ENCODE data around the gene SCYGR8. TPM values are rescaled to one million over a fixed set of nuclear protein-coding genes. Genes with fewer than 3 reads are reported as not detected.

Gene SCYGR8
- total RNA-seq, 2 experiments from 2014 or later: not detected

GRCh38 chr2:227766373-227766883 lies 20.7 kb downstream of the SCYGR8 start:
- no peaks in the 10 kb centered on the region for H3K9me3 Mint-ChIP-seq (ENCODE audit: insufficient read depth)
- ATAC-seq: peak; percentile 85
- no peaks in the 10 kb centered on the region for H3K27me3 Mint-ChIP-seq (ENCODE audit: low read depth)
- H3K36me3 Mint-ChIP-seq (ENCODE audit: low read depth): no peaks in the 10 kb centered on the region
- no peak overlapping the region for H3K27ac Mint-ChIP-seq
- peak; percentile 64 for DNase-seq
- ChIA-PET CTCF (interaction anchor here (0.6 to 3.8 kb wide), 36 partner anchors 10 to 1774 kb away, joined by 3 to 46 read pairs (median 3); no protein-coding TSS in a partner anchor), POLR2A (no interaction called here)
- H3K4me3 Mint-ChIP-seq: no peak overlapping the region
- no peaks in the 10 kb centered on the region for H3K4me1 Mint-ChIP-seq (ENCODE audit: low read depth)

- Mint-ChIP-seq H3K36me3 (ENCODE audit: low read depth) (no peaks in the 10 kb centered on the region), H3K4me1 (ENCODE audit: low read depth) (no peaks in the 10 kb centered on the region), H3K27ac (no peak overlapping the region), H3K9me3 (ENCODE audit: insufficient read depth) (no peaks in the 10 kb centered on the region), H3K27me3 (ENCODE audit: low read depth) (no peaks in the 10 kb centered on the region), H3K4me3 (no peak overlapping the region)
- ChIA-PET CTCF (interaction anchor here (1.1 to 3.8 kb wide), 2 partner anchors 109 to 110 kb away, joined by 3 to 46 read pairs; no protein-coding TSS in a partner anchor), POLR2A (no interaction called here)
- no peak for DNase-seq
- ATAC-seq: no peak
Measured at GRCh38 chr2:227767830-227768229, 22.1 kb downstream of the SCYGR8 start.

- H3K4me3 Mint-ChIP-seq: no peak overlapping the region
- no peak overlapping the region for H3K27ac Mint-ChIP-seq
- CTCF ChIA-PET: no interaction called here
- no peaks in the 10 kb centered on the region for H3K27me3 Mint-ChIP-seq (ENCODE audit: low read depth)
- H3K36me3 Mint-ChIP-seq (ENCODE audit: low read depth): no peaks in the 10 kb centered on the region
- H3K4me1 Mint-ChIP-seq (ENCODE audit: low read depth): no peaks in the 10 kb centered on the region
- no peak for DNase-seq
- POLR2A ChIA-PET: no interaction called here
- H3K9me3 Mint-ChIP-seq (ENCODE audit: insufficient read depth): no peaks in the 10 kb centered on the region
- no peak for ATAC-seq
Measured at GRCh38 chr2:227772197-227772661, 26.5 kb downstream of the SCYGR8 start.

- Mint-ChIP-seq H3K36me3 (ENCODE audit: low read depth) (no peaks in the 10 kb centered on the region), H3K9me3 (ENCODE audit: insufficient read depth) (no peaks in the 10 kb centered on the region), H3K4me1 (ENCODE audit: low read depth) (no peaks in the 10 kb centered on the region), H3K27me3 (ENCODE audit: low read depth) (no peaks in the 10 kb centered on the region), H3K4me3 (no peak overlapping the region), H3K27ac (no peak overlapping the region)
- ATAC-seq (no peak), DNase-seq (no peak)
- ChIA-PET POLR2A (no interaction called here), CTCF (no interaction called here)
Measured at GRCh38 chr2:227772932-227773331, 27.2 kb downstream of the SCYGR8 start.

GRCh38 chr2:227774011-227774624 lies 28.4 kb downstream of the SCYGR8 start:
- Mint-ChIP-seq H3K27ac (no peak overlapping the region), H3K4me1 (ENCODE audit: low read depth) (no peaks in the 10 kb centered on the region), H3K36me3 (ENCODE audit: low read depth) (no peaks in the 10 kb centered on the region), H3K9me3 (ENCODE audit: insufficient read depth) (no peaks in the 10 kb centered on the region), H3K27me3 (ENCODE audit: low read depth) (no peaks in the 10 kb centered on the region), H3K4me3 (no peak overlapping the region)
- ChIA-PET CTCF (interaction anchor here (0.6 to 1.5 kb wide), 2 partner anchors 87 to 89 kb away, joined by 3 to 6 read pairs; no protein-coding TSS in a partner anchor), POLR2A (no interaction called here)
- no peak for ATAC-seq
- DNase-seq: no peak

GRCh38 chr2:227774895-227775842 lies 29.5 kb downstream of the SCYGR8 start:
- peaks cover 2% of the 10 kb centered on the region for H3K27me3 Mint-ChIP-seq (ENCODE audit: low read depth)
- no peaks in the 10 kb centered on the region for H3K9me3 Mint-ChIP-seq (ENCODE audit: insufficient read depth)
- ATAC-seq: no peak
- H3K36me3 Mint-ChIP-seq (ENCODE audit: low read depth): no peaks in the 10 kb centered on the region
- CTCF ChIA-PET: interaction anchor here (0.6 to 1.5 kb wide), 2 partner anchors 85 to 87 kb away, joined by 3 to 6 read pairs; no protein-coding TSS in a partner anchor
- no peak overlapping the region for H3K4me3 Mint-ChIP-seq
- DNase-seq: no peak
- no peak overlapping the region for H3K27ac Mint-ChIP-seq
- no peaks in the 10 kb centered on the region for H3K4me1 Mint-ChIP-seq (ENCODE audit: low read depth)
- POLR2A ChIA-PET: no interaction called here

- Mint-ChIP-seq H3K27ac (no peak overlapping the region), H3K4me1 (ENCODE audit: low read depth) (peaks cover 12% of the 10 kb centered on the region), H3K4me3 (no peak overlapping the region), H3K9me3 (ENCODE audit: insufficient read depth) (no peaks in the 10 kb centered on the region), H3K36me3 (ENCODE audit: low read depth) (no peaks in the 10 kb centered on the region), H3K27me3 (ENCODE audit: low read depth) (peaks cover 8% of the 10 kb centered on the region)
- ATAC-seq: no peak
- DNase-seq: no peak
- POLR2A ChIA-PET: no interaction called here
- CTCF ChIA-PET: no interaction called here
Measured at GRCh38 chr2:227780981-227781615, 35.4 kb downstream of the SCYGR8 start.

GRCh38 chr2:227781841-227782240 lies 36.1 kb downstream of the SCYGR8 start:
- H3K36me3 Mint-ChIP-seq (ENCODE audit: low read depth): no peaks in the 10 kb centered on the region
- no peak overlapping the region for H3K4me3 Mint-ChIP-seq
- POLR2A ChIA-PET: no interaction called here
- peaks cover 9% of the 10 kb centered on the region for H3K27me3 Mint-ChIP-seq (ENCODE audit: low read depth)
- DNase-seq (no peak), ATAC-seq (no peak)
- H3K4me1 Mint-ChIP-seq (ENCODE audit: low read depth): peaks cover 12% of the 10 kb centered on the region
- CTCF ChIA-PET: no interaction called here
- no peaks in the 10 kb centered on the region for H3K9me3 Mint-ChIP-seq (ENCODE audit: insufficient read depth)
- H3K27ac Mint-ChIP-seq: no peak overlapping the region

- ChIA-PET CTCF (interaction anchor here (0.8 to 2.4 kb wide), 2 partner anchors 17 to 79 kb away, joined by 4 to 9 read pairs; no protein-coding TSS in a partner anchor), POLR2A (no interaction called here)
- ATAC-seq: no peak
- Mint-ChIP-seq H3K4me3 (peak overlapping the region; percentile 68), H3K4me1 (ENCODE audit: low read depth) (peaks cover 12% of the 10 kb centered on the region), H3K27me3 (ENCODE audit: low read depth) (peaks cover 9% of the 10 kb centered on the region), H3K36me3 (ENCODE audit: low read depth) (no peaks in the 10 kb centered on the region), H3K27ac (no peak overlapping the region), H3K9me3 (ENCODE audit: insufficient read depth) (no peaks in the 10 kb centered on the region)
- no peak for DNase-seq
Measured at GRCh38 chr2:227782804-227783203, 37.1 kb downstream of the SCYGR8 start.

GRCh38 chr2:227783404-227784138 lies 37.9 kb downstream of the SCYGR8 start:
- H3K4me1 Mint-ChIP-seq (ENCODE audit: low read depth): peaks cover 12% of the 10 kb centered on the region

GRCh38 chr2:227785293-227785692 lies 39.6 kb downstream of the SCYGR8 start:
- peaks cover 12% of the 10 kb centered on the region for H3K4me1 Mint-ChIP-seq (ENCODE audit: low read depth)
- no peaks in the 10 kb centered on the region for H3K9me3 Mint-ChIP-seq (ENCODE audit: insufficient read depth)
- no peak for ATAC-seq
- H3K36me3 Mint-ChIP-seq (ENCODE audit: low read depth): no peaks in the 10 kb centered on the region
- no peak overlapping the region for H3K27ac Mint-ChIP-seq
- H3K4me3 Mint-ChIP-seq: no peak overlapping the region
- ChIA-PET CTCF (no interaction called here), POLR2A (no interaction called here)
- DNase-seq: no peak
- peaks cover 10% of the 10 kb centered on the region for H3K27me3 Mint-ChIP-seq (ENCODE audit: low read depth)

More at GRCh38 chr2:227783404-227784138, 37.9 kb downstream of the SCYGR8 start:
- ChIA-PET CTCF (interaction anchor here (0.8 to 2.4 kb wide), 2 partner anchors 18 to 79 kb away, joined by 4 to 9 read pairs; no protein-coding TSS in a partner anchor), POLR2A (interaction anchor here (0.9 kb wide), 1 partner anchor 22 kb away, joined by 3 read pairs; no protein-coding TSS in a partner anchor)
- ATAC-seq: peak; percentile 89
- peak; percentile 35 for DNase-seq
- no peaks in the 10 kb centered on the region for H3K9me3 Mint-ChIP-seq (ENCODE audit: insufficient read depth)
- H3K27ac Mint-ChIP-seq: peak overlapping the region; percentile 71
- no peaks in the 10 kb centered on the region for H3K36me3 Mint-ChIP-seq (ENCODE audit: low read depth)
- peak overlapping the region; percentile 68 for H3K4me3 Mint-ChIP-seq
- H3K27me3 Mint-ChIP-seq (ENCODE audit: low read depth): peaks cover 11% of the 10 kb centered on the region

Data from activated CD8-positive, alpha-beta T cell treated with anti-CD3 and anti-CD28 coated beads, Interleukin-2, amount 10 ng/mL, durations not matched to agents 7 days and 5 days (primary cell).